SIG-M5 treated with dmso at 0.1 percent for 504 hours (cell line): ENCODE measurements around the gene PLEKHM2.

Experiments
- DNase-seq: peaks from one replicate; lab custom pipeline; 2025; ENCODE audit not compliant: unreplicated experiment; lab: John Stamatoyannopoulos, UW

The PLEKHM2 gene

GRCh38 chr1:15723631-15724246, 39.6 kb downstream of the PLEKHM2 start:
- DNase-seq: no peak

GRCh38 chr1:15724949-15725880, 41.1 kb downstream of the PLEKHM2 start:
- DNase-seq: no peak

GRCh38 chr1:15726508-15726907, 42.4 kb downstream of the PLEKHM2 start:
- DNase-seq: no peak

GRCh38 chr1:15727021-15727420, 42.9 kb downstream of the PLEKHM2 start:
- no peak for DNase-seq

GRCh38 chr1:15727424-15727823, 43.3 kb downstream of the PLEKHM2 start:
- DNase-seq: no peak

GRCh38 chr1:15727866-15728534, 43.9 kb downstream of the PLEKHM2 start:
- DNase-seq: no peak

- DNase-seq: no peak
Measured at GRCh38 chr1:15728937-15729657, 45.0 kb downstream of the PLEKHM2 start.

- no peak for DNase-seq
Measured at GRCh38 chr1:15730423-15730822, 46.3 kb downstream of the PLEKHM2 start.

- no peak for DNase-seq
Measured at GRCh38 chr1:15730936-15731335, 46.8 kb downstream of the PLEKHM2 start.

GRCh38 chr1:15731735-15732685, 47.9 kb downstream of the PLEKHM2 start:
- DNase-seq: no peak

GRCh38 chr1:15732686-15733081, 48.6 kb downstream of the PLEKHM2 start:
- no peak for DNase-seq

- no peak for DNase-seq
Measured at GRCh38 chr1:15733218-15733725, 49.2 kb downstream of the PLEKHM2 start.

- no peak for DNase-seq
Measured at GRCh38 chr1:15733726-15734226, 49.7 kb downstream of the PLEKHM2 start.

GRCh38 chr1:15734296-15734695, 50.2 kb downstream of the PLEKHM2 start:
- DNase-seq: no peak

- no peak for DNase-seq
Measured at GRCh38 chr1:15734901-15735300, 50.8 kb downstream of the PLEKHM2 start.

- peak; percentile 12 for DNase-seq
Measured at GRCh38 chr1:15735304-15736037, 51.4 kb downstream of the PLEKHM2 start.

GRCh38 chr1:15736038-15736891, 52.1 kb downstream of the PLEKHM2 start, which contains the start of gene SLC25A34:
SLC25A34 (plus strand) TSS chr1:15736258; CDS start chr1:15736486, 228 bp downstream.
- no peak for DNase-seq

GRCh38 chr1:15736892-15737261, 52.8 kb downstream of the PLEKHM2 start:
- no peak for DNase-seq
